NCI-H128 (cell line): ENCODE measurements around the gene MSLN.

ENCODE experiments used
- DNase-seq: peaks from one replicate; lab custom pipeline; 2025; ENCODE audit not compliant: unreplicated experiment; lab: John Stamatoyannopoulos, UW

The MSLN gene

GRCh38 chr16:788399-789126 is 28.0 kb downstream of the MSLN start, which contains the start of gene CHTF18:
Gene CHTF18, plus strand, starts transcription at chr16:788620. Its CDS starts 65 bp downstream, at chr16:788685.
- DNase-seq = peak; percentile 59

DNA sequence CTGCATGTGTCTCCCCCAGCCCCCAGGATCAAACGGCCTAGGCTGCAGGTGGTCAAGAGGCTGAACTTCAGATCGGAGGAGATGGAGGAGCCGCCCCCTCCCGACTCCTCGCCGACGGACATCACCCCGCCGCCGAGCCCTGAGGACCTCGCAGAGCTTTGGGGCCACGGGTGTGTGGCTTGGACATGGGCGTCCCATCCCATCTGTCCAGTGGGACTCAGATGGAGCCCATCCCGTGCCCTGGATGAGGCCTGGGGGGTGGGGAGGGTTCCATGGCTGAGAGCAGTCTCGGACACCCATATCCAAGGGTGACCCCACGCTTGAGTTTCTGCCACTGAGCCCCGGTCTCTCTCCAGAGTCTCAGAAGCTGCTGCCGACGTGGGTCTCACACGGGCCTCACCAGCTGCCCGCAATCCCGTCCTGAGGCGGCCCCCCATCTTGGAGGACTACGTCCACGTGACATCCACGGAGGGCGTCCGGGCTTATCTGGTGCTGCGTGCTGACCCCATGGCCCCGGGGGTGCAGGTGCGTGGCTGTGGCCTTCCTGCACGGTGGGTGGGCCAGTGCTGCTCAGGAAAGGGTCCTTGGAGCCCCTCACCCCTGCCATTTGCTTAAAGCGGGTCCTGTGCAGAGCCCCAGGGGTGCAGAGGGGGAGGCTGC is 28.8 kb downstream of the MSLN start:
- DNase-seq = no peak

- DNase-seq = no peak
Measured at GRCh38 chr16:790086-790485, 29.6 kb downstream of the MSLN start.

GRCh38 chr16:791131-791530 is 30.6 kb downstream of the MSLN start:
- no peak for DNase-seq

DNA sequence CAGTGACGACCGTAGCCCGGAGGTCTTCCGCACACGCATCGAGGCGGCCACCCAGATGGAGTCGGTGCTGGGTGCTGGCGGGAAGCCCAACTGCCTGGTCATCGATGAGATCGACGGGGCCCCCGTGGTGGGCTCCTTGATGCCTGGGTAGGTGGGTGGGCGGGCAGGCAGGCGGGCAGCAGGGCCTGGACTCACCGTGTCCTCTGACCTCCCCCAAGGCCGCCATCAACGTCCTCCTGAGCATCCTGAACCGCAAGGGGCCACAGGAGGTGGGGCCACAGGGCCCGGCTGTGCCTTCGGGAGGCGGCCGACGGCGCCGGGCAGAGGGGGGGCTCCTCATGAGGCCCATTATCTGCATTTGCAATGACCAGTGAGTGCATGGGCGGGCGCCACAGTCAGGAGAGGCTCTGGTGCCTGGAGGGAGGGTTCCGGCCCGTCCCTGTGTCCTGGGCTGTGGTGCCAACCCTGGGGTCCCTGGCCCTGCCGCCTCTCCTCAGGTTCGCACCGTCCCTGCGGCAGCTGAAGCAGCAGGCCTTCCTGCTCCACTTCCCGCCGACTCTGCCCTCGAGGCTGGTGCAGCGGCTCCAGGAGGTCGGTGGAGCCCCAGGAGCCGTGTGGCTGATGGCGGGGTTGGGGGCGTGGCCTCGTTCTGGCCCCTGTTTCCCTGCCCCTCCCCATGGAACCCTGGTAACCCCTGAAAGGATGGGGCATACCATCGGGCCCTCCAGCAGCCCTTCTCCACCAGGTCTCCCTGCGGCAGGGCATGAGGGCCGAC is 31.9 kb downstream of the MSLN start:
- no peak for DNase-seq

- no peak for DNase-seq
Measured at GRCh38 chr16:793414-793813, 32.9 kb downstream of the MSLN start.

DNA sequence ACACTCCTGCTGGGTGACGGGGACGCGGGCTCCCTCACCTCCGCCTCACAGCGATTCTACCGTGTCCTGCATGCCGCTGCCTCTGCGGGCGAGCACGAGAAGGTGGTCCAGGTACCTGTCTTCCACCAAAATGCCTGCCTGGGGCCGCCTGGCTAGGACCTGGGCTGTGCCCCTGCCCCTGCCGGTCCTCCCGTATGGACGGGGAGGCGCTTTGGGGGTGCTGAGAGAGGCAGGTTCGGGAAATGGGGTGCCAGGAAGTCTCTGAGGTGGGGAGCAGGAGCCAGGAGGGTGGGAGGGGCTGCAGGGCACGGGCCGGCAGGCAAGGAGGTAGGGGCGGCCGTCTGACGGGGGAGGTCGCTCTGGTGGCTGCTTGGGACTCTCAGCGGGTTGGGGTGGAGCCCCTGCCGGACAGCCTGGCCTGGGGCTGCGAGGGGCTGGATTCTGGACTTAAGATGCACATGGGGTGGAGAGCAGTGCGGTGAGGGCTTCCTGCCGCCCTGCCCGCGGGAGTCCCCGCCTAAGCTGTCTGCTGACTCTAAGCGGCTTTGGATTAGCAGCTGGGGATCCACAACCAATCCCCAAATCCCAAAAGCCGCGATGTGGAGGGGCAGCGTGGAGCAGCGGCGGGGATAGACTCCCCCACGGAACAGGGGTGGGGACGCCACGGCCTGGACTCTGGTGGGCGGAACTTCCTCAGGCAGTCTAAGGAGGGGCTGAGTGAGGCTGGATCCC is 33.7 kb downstream of the MSLN start:
- DNase-seq = no peak

DNA sequence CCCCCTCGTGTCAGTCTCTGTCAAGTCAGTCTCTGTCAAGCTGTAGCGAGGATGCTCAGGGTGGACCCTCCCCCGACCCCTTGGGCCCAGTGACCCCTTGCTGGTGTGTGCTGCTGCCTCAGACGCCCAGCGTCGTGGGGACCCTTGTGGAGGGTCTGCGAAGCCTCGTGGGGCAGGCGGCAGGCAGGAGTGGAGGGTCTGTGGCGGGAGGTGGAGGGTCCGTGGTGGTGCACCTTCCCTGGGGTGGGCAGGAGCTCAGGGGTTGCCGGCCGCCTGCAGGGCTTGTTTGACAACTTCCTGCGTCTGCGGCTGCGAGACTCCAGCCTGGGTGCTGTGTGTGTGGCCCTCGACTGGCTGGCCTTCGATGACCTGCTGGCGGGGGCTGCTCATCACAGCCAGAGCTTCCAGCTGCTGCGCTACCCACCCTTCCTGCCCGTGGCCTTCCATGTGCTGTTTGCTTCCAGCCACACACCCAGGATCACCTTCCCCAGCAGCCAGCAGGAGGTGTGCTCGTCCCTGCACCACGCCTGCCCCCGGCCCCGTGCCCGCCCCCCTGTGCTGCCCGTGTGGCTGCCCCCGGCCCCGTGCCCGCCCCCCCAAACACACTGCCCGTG is 34.4 kb downstream of the MSLN start:
- no peak for DNase-seq

GRCh38 chr16:795580-796229 is 35.2 kb downstream of the MSLN start:
- DNase-seq = no peak

DNA sequence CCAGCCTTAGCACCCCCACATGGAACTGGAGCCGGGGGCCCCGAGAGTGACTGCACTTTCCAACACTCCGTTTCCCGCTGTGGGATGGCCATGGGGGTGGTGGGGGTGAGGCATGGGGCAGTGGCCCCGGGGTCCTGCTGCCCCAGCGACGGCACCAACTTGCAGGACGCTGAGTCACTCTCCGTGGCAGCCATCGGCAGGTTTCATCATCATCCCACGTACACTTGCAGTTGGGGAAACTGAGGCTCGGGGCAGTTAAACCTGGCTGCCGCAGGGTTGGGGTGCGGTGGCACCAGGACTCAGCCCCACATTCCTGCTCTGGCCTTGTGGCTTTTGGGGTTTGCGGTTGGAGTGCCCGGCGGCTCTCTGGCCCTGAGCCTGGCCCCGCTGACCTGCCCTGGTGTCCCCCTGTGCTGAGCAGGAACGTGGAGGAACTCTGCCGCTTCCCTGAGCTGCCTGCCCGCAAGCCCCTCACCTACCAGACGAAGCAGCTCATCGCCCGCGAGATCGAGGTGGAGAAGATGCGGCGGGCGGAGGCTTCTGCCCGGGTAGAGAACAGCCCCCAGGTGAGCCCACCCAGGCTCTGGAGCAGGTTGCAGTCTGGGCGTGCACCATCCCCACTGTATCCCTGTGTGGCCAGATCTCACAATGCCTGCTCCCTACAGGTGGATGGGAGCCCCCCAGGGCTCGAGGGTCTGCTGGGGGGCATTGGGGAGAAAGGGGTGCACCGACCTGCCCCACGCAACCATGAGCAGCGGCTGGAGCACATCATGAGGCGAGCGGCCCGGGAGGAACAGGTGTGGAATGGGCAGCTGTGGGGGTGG is 36.0 kb downstream of the MSLN start:
- DNase-seq = no peak

DNA sequence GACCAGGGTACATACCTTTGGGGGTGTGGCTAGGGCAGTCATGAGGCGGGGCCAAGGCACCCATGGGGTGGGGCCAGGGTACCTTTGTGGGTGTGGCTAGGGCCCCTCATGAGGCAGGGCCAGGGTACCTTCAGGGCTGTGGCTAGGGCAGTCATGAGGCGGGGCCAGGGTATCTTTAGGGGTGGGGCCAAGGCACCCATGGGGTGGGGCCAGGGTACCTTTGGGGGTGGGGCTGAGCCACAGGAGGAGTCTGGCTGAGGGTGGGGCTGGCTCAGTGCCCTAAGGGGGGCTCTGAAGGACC is 36.5 kb downstream of the MSLN start:
- no peak for DNase-seq

GRCh38 chr16:797686-798085 is 37.2 kb downstream of the MSLN start:
- no peak for DNase-seq

GRCh38 chr16:798666-799065 is 38.1 kb downstream of the MSLN start:
- no peak for DNase-seq

DNA sequence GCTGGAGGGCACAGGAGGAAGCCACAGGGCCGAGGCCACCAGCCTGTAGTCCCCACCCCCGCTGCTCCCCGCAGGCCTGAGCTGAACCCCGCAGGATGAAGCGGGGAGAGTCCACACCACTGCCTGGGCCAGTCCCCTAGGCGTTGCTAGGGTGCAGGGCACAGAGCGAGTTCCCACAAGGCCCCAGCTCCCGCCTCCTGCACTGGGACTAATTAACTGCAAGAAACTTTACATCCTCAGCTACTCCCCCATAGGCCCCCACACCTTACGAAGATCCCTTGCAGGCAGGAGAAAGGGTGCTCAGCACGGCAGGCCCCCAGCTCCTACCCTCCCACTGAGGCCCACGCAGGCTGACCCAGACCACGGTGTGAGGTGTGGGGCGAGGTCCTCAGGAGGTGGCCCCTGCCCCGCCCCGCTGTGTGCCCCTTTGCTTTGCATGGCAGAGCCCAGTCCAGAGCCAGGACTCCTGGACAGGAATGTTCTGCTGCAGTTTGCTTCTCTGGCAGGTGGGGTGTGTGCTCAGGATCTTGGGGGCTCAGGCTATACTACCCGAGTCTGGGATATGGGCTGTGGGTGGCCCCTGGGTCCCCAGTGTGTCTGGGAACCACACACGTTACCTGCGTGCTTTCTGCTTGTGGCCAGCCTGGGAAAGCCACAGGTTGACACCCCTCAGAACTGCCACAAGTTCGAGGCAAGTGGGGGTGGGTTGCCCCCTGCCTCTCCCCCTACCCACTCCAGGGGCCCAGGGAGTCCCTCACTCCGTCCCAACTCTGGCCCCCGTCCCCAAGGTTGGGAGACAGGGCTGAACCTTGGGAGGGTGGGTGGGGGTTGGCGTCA is 38.8 kb downstream of the MSLN start:
- DNase-seq = no peak

GRCh38 chr16:799948-800833 is 39.7 kb downstream of the MSLN start, which contains the start of gene GNG13:
Gene GNG13, minus strand, starts transcription at chr16:800734. Its CDS starts 1,657 bp downstream, at chr16:799077.
- DNase-seq = no peak

- DNase-seq = no peak
Measured at GRCh38 chr16:800834-801511, 40.4 kb downstream of the MSLN start.
